B cell (primary cell): ENCODE results near the gene TAX1BP1. TPM values are rescaled to one million over a fixed set of nuclear protein-coding genes. Genes with fewer than 3 reads are reported as not detected.

Experiments
- ATAC-seq: fragments of 200-7000 bp; cut with Tn5 transposase; one replicate; pipeline ENCODE4 v1.10.0; 2021; ENCODE audit warnings: low read depth, mild to moderate bottlenecking, moderate number of reproducible peaks, moderate library complexity
- CTCF ChIA-PET: fragments of 350-600 bp; sonication (Branson Sonifier 250); formaldehyde crosslinking; loops from one replicate; lab custom pipeline; 2021; ENCODE audit warnings: antibody characterized with exemption, inconsistent platforms; lab: Charles Lee
- POLR2A ChIA-PET: fragments of 350-600 bp; sonication (Branson Sonifier 250); formaldehyde crosslinking; loops from one replicate; lab custom pipeline; 2021; ENCODE audit warnings: antibody characterized with exemption; lab: Charles Lee
- DNase-seq: peaks from one replicate; pipeline ENCODE4 v3.0.0; 2013
- H2AFZ ChIP-seq: 2 replicates; pipeline ENCODE4 v1.6.1; 2012; ENCODE audit warnings: mild to moderate bottlenecking, low read depth, low read length; ENCODE audit not compliant: insufficient read depth, poor library complexity, severe bottlenecking
- H3K27ac ChIP-seq, 2 donors: 1 replicate in 1 of 2; 2 replicates in 1 of 2; pipeline ENCODE4 v1.5.1; 2012 to 2013; ENCODE audit warnings: low read length in 2 of 2, mild to moderate bottlenecking in 2 of 2, moderate library complexity in 1 of 2
- H3K27me3 ChIP-seq, 4 experiments: fragments of 200-600 bp in 1 of 4; sonication (generic) in 1 of 4; replicated peaks in 1 of 4; 1 replicate in 2 of 4; 2 replicates in 2 of 4; pipeline versions ENCODE4 v1.6.1 to v1.7.0; 2013 to 2016; ENCODE audit warnings: low read length in 3 of 4, mild to moderate bottlenecking in 2 of 4, mixed read lengths in 1 of 4, moderate library complexity in 1 of 4; ENCODE audit not compliant: insufficient read depth in 4 of 4, control insufficient read depth in 3 of 4; ENCODE audit errors: control extremely low read depth in 1 of 4
- H3K36me3 ChIP-seq, 2 experiments: replicated peaks in 1 of 2; 1 replicate in 1 of 2; 2 replicates in 1 of 2; pipeline versions ENCODE4 v1.6.1 to v1.7.1; 2013; ENCODE audit warnings: low read length in 1 of 2; ENCODE audit not compliant: insufficient read depth in 2 of 2, control insufficient read depth in 1 of 2; ENCODE audit errors: control extremely low read depth in 1 of 2, extremely low read depth in 1 of 2
- H3K4me1 ChIP-seq, 2 donors: fragments of 200-600 bp in 1 of 2; sonication (generic) in 1 of 2; 1 replicate in 1 of 2; 2 replicates in 1 of 2; pipeline versions ENCODE4 v1.5.1 to v1.6.1; 2013 to 2017; ENCODE audit warnings: low read length in 2 of 2; ENCODE audit not compliant: control insufficient read depth in 2 of 2, insufficient read depth in 2 of 2
- H3K4me2 ChIP-seq: replicated peaks from 2 replicates; pipeline ENCODE3; 2012; ENCODE audit warnings: mild to moderate bottlenecking, low read depth, low read length; ENCODE audit not compliant: poor library complexity, severe bottlenecking
- H3K4me3 ChIP-seq, 5 experiments: fragments of 200-600 bp in 1 of 5; sonication (generic) in 1 of 5; 1 replicate in 3 of 5; 2 replicates in 2 of 5; pipeline versions ENCODE4 v1.5.1 to v1.7.0; 2011 to 2016; ENCODE audit warnings: low read length in 4 of 5, mild to moderate bottlenecking in 4 of 5, low read depth in 2 of 5, control low read depth in 1 of 5, moderate library complexity in 1 of 5; ENCODE audit not compliant: insufficient read depth in 1 of 5; ENCODE audit errors: control extremely low read depth in 1 of 5, extremely low read depth in 1 of 5
- H3K79me2 ChIP-seq: fragments of 200-600 bp; sonication (generic); one replicate; pipeline ENCODE4 v1.6.0; 2016; ENCODE audit warnings: low read length; ENCODE audit not compliant: control insufficient read depth, insufficient read depth
- H3K9ac ChIP-seq: fragments of 200-600 bp; sonication (generic); 2 replicates; pipeline ENCODE4 v1.6.1; 2017; ENCODE audit warnings: mild to moderate bottlenecking, low read length, moderate library complexity
- H3K9me3 ChIP-seq, 3 donors: one replicate each; pipeline versions ENCODE4 v1.6.1 to v1.7.1; 2013; ENCODE audit warnings: low read length in 2 of 3; ENCODE audit not compliant: control insufficient read depth in 2 of 3, insufficient read depth in 1 of 3; ENCODE audit errors: control extremely low read depth in 1 of 3
- H4K20me1 ChIP-seq: 2 replicates; pipeline ENCODE4 v1.6.0; 2012; ENCODE audit warnings: mild to moderate bottlenecking, low read length; ENCODE audit not compliant: insufficient read depth, control insufficient read depth, poor library complexity, severe bottlenecking
- H3K27ac Mint-ChIP-seq: one replicate; pipeline ENCODE4 v1.8.0; 2021; ENCODE audit warnings: mixed read lengths
- H3K27me3 Mint-ChIP-seq: one replicate; pipeline ENCODE4 v1.8.0; 2021; ENCODE audit warnings: mixed read lengths
- H3K4me1 Mint-ChIP-seq: one replicate; pipeline ENCODE4 v1.8.0; 2021; ENCODE audit warnings: mixed read lengths
- H3K4me3 Mint-ChIP-seq: one replicate; pipeline ENCODE4 v1.8.0; 2021; ENCODE audit warnings: mixed read lengths
- H3K9me3 Mint-ChIP-seq: one replicate; pipeline ENCODE4 v1.8.0; 2022; ENCODE audit warnings: mixed read lengths; ENCODE audit not compliant: insufficient read depth
- EZH2 ChIP-seq: IDR thresholded peaks from 2 replicates; pipeline ENCODE4 v1.6.1; 2012; ENCODE audit warnings: borderline replicate concordance, low read depth, mild to moderate bottlenecking, moderate library complexity, low read length; ENCODE audit not compliant: insufficient read depth, poor library complexity, severe bottlenecking
- WGBS: methylation state at CpG from one replicate; pipeline ENCODE4 v1.1.5; 2013; ENCODE audit warnings: missing lambda C conversion rate; ENCODE audit not compliant: insufficient coverage; 5-methylcytosine and 5-hydroxymethylcytosine counted together
- intact Hi-C: fragments of 100-400 bp; cut with micrococcal nuclease; formaldehyde crosslinking; loops from one replicate; pipeline ENCODE4 v1.10.0; 2022
- polyA plus RNA-seq: library from polyadenylated mRNA; depleted of rRNA; stranded (reverse); fragments of >200 nt; gene quantifications from 2 replicates; pipeline ENCODE4 v1.2.3, GENCODE V29; 2012
- total RNA-seq, 2 donors: library from RNA; stranded (reverse); fragments of 120-200 nt in 1 of 2; gene quantifications; 1 replicate in 1 of 2; 2 replicates in 1 of 2; pipeline versions ENCODE4 v1.2.3 to v1.2.4, GENCODE V29; 2013 to 2022
- TF ChIP-seq, protein P1 (sequence below): fragments of 200-600 bp; IDR thresholded peaks from one replicate; pipeline ENCODE4 v1.8.0; 2022; ENCODE audit warnings: antibody characterized with exemption, mild to moderate bottlenecking

TAX1BP1 gene
- total and polyA plus RNA-seq, 2 donors (not counting 1 experiment from before 2014, with no cell fraction given), result 43.1 to 104 TPM

DNA sequence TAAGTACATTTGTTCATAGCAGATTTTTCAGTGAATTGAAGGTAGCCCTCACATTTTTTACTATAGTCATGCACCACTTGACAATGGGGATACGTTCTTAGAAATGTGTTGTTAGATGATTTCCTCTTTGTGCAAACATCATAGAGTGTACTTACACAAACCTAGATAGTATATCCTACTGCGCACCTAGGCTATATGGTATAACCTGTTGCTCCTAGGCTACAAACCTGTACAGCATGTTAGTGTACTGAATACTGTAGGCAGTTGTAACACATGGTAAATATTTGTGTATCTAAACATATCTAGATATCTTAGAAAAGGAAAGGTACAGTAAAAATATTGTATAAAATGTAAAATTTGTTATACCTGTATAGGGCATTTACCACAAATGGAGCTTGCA lies 41.2 kb downstream of the TAX1BP1 start:
- no peak overlapping the region for H3K27ac Mint-ChIP-seq
- Histone ChIP-seq H3K27ac (no peak overlapping the region), H3K79me2 (peaks cover 2% of the 10 kb centered on the region), H4K20me1 (peaks cover 12% of the 10 kb centered on the region), H3K27me3 (no peaks in the 10 kb centered on the region), H3K9ac (no peak overlapping the region), H3K4me3 (no peak overlapping the region), H2AFZ (no peak overlapping the region), H3K4me2 (no peak overlapping the region), H3K9me3 (no peaks in the 10 kb centered on the region), H3K4me1 (no peaks in the 10 kb centered on the region), H3K36me3 (peaks cover 5 to 16% of the 10 kb centered on the region in 2 experiments)
- H3K27me3 Mint-ChIP-seq, result no peaks in the 10 kb centered on the region
- no peaks in the 10 kb centered on the region for H3K4me1 Mint-ChIP-seq
- DNase-seq (no peak), ATAC-seq (no peak)
- intact Hi-C loops, result no loop called here
- POLR2A ChIA-PET, result no interaction called here
- H3K9me3 Mint-ChIP-seq, result no peaks in the 10 kb centered on the region
- CTCF ChIA-PET, result interaction anchor here (0.5 to 1.5 kb wide), 2 partner anchors 20 to 105 kb away, joined by 3 read pairs; no protein-coding TSS in a partner anchor
- no CpG with 5 or more reads among the region's 2 CpGs for WGBS
- no peak overlapping the region for H3K4me3 Mint-ChIP-seq
- no peak for TF ChIP-seq EZH2
- TF ChIP-seq, protein P1, sequence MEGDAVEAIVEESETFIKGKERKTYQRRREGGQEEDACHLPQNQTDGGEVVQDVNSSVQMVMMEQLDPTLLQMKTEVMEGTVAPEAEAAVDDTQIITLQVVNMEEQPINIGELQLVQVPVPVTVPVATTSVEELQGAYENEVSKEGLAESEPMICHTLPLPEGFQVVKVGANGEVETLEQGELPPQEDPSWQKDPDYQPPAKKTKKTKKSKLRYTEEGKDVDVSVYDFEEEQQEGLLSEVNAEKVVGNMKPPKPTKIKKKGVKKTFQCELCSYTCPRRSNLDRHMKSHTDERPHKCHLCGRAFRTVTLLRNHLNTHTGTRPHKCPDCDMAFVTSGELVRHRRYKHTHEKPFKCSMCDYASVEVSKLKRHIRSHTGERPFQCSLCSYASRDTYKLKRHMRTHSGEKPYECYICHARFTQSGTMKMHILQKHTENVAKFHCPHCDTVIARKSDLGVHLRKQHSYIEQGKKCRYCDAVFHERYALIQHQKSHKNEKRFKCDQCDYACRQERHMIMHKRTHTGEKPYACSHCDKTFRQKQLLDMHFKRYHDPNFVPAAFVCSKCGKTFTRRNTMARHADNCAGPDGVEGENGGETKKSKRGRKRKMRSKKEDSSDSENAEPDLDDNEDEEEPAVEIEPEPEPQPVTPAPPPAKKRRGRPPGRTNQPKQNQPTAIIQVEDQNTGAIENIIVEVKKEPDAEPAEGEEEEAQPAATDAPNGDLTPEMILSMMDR, result no peak

DNA sequence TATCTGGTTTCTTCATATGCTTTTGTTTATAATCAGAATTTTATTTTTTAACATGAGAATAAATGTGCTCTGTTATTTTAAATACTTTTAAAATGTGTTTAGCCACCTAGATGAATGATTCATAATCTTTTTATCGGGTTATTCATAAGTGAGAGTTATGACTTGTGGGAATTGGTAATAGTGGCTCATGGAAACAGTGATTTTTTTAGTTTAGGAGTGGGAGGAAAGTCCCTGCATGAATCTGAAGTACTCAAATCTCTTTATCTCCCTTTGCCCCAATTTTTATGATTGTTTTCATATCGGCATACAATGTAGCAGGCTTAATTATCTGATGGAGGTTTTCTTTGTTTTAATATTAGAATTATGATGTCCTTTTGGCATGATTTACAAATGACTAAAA lies 42.9 kb downstream of the TAX1BP1 start:
- no peaks in the 10 kb centered on the region for H3K9me3 Mint-ChIP-seq
- no peaks in the 10 kb centered on the region for H3K4me1 ChIP-seq
- H3K27me3 Mint-ChIP-seq, result no peaks in the 10 kb centered on the region
- H3K4me2 ChIP-seq, result no peak overlapping the region
- WGBS, result no CpG with 5 or more reads among the region's 2 CpGs
- ChIA-PET CTCF (interaction anchor here (0.9 to 1.9 kb wide), 3 partner anchors 9 to 587 kb away, joined by 3 to 10 read pairs (median 4); no protein-coding TSS in a partner anchor), POLR2A (no interaction called here)
- ATAC-seq (no peak), DNase-seq (no peak)
- H3K9me3 ChIP-seq, result no peaks in the 10 kb centered on the region
- no peak overlapping the region for H3K27ac Mint-ChIP-seq
- H3K4me1 Mint-ChIP-seq, result no peaks in the 10 kb centered on the region
- H2AFZ ChIP-seq, result no peak overlapping the region
- no peak overlapping the region for H3K4me3 ChIP-seq
- H3K79me2 ChIP-seq, result peaks cover 2% of the 10 kb centered on the region
- H3K27me3 ChIP-seq, result no peaks in the 10 kb centered on the region
- no peak for TF ChIP-seq EZH2
- TF ChIP-seq, protein P1, result no peak
- intact Hi-C loops, result loop anchor here (2.0 kb wide), 1 partner anchor 94 kb away; no protein-coding TSS in a partner anchor
- no peak overlapping the region for H3K9ac ChIP-seq
- H4K20me1 ChIP-seq, result peaks cover 7% of the 10 kb centered on the region
- no peak overlapping the region for H3K4me3 Mint-ChIP-seq
- H3K27ac ChIP-seq, result no peak overlapping the region
- H3K36me3 ChIP-seq, result peaks cover 10 to 24% of the 10 kb centered on the region in 2 experiments
